Measurements from ENCODE around the gene USP49. TPM values are rescaled to one million over a fixed set of nuclear protein-coding genes. Genes with fewer than 3 reads are reported as not detected.
A peak's percentile ranks its signal among the peaks of the same experiment; 100 is the strongest.

Gene USP49
- total and polyA plus RNA-seq, 2 of the 13 experiments (the other 11 are each of a cell fraction or from before 2014, with no cell fraction given), result 2.9 to 4.3 TPM

DNA sequence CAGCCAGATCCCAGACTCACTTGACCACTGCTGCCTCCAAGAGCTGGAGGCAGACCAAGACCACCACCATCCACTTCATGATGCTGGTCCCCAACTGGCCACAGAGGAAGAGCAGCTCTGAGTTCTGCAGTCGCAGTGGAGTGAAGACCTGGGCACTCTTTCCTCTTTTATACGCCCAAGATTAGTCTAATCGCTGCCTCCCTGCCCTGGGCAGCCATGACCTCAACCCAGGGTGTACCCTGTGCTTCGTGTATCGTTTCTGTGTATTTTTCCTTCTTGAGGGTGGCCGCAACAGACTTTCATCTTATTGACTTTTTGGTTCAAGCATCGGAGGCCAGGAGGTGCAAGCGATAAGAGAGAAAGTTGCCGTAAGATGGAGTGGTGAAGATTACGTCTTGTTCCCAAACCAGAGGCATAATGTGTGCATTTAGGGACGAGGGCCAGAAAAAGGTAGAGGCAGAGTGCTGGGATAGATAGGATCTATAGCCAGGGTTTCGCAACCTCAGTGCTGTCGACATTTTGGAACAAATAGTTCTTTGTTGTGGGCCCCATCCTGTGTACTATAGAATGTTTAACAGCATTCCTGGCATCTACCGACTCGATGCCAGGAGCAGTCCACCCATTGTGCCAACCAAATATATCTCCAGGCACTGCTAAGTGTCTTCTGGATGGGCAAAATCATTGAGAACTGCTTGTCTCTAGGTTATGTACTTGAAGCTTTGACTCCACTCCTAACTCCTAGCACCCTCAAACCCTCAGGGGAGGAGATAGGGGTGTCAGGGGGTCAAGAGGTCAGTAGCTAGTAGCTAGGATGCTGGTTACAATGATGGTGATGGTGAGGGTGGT is 147.7 kb downstream of the USP49 start, which contains the start of gene PGC (continued):
- TF ChIP-seq, protein P1, sequence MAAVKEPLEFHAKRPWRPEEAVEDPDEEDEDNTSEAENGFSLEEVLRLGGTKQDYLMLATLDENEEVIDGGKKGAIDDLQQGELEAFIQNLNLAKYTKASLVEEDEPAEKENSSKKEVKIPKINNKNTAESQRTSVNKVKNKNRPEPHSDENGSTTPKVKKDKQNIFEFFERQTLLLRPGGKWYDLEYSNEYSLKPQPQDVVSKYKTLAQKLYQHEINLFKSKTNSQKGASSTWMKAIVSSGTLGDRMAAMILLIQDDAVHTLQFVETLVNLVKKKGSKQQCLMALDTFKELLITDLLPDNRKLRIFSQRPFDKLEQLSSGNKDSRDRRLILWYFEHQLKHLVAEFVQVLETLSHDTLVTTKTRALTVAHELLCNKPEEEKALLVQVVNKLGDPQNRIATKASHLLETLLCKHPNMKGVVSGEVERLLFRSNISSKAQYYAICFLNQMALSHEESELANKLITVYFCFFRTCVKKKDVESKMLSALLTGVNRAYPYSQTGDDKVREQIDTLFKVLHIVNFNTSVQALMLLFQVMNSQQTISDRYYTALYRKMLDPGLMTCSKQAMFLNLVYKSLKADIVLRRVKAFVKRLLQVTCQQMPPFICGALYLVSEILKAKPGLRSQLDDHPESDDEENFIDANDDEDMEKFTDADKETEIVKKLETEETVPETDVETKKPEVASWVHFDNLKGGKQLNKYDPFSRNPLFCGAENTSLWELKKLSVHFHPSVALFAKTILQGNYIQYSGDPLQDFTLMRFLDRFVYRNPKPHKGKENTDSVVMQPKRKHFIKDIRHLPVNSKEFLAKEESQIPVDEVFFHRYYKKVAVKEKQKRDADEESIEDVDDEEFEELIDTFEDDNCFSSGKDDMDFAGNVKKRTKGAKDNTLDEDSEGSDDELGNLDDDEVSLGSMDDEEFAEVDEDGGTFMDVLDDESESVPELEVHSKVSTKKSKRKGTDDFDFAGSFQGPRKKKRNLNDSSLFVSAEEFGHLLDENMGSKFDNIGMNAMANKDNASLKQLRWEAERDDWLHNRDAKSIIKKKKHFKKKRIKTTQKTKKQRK (IDR thresholded peaks at IDR 0.05; ENCODE audit: low read length), result no peak
- TF ChIP-seq ZFP90 (CRISPR knock-in tag; IDR thresholded peaks at IDR 0.05; ENCODE audit: borderline replicate concordance) (peak; percentile 71; the same call in 1 of the 2 replicates), ZNF432 (CRISPR knock-in tag; IDR thresholded peaks at IDR 0.05; ENCODE audit: borderline replicate concordance) (no peak), CENPX (CRISPR knock-in tag; IDR thresholded peaks at IDR 0.05) (no peak), ZMYM2 (CRISPR knock-in tag; IDR thresholded peaks at IDR 0.05) (peak; percentile 85), ZKSCAN8 (CRISPR knock-in tag; IDR thresholded peaks at IDR 0.05; ENCODE audit: borderline replicate concordance) (no peak; the same call in 1 of the 2 replicates), NR1H2 (CRISPR knock-in tag; IDR thresholded peaks at IDR 0.05; ENCODE audit: borderline replicate concordance, low read depth) (no peak), NFATC3 (CRISPR knock-in tag; IDR thresholded peaks at IDR 0.05) (peak; percentile 77; the same call in 1 of the 2 replicates), ZNF552 (CRISPR knock-in tag; IDR thresholded peaks at IDR 0.05; ENCODE audit: borderline replicate concordance) (no peak), MAFG (CRISPR knock-in tag; IDR thresholded peaks at IDR 0.05) (no peak), POLR2AphosphoS5 (IDR thresholded peaks at IDR 0.05; ENCODE audit: low read depth, low read length) (peak; percentile 62; the same call in 1 of the 2 replicates), ZNF431 (CRISPR knock-in tag; IDR thresholded peaks at IDR 0.05; ENCODE audit: borderline replicate concordance, low read depth) (no peak)
- TF ChIP-seq, protein P2, sequence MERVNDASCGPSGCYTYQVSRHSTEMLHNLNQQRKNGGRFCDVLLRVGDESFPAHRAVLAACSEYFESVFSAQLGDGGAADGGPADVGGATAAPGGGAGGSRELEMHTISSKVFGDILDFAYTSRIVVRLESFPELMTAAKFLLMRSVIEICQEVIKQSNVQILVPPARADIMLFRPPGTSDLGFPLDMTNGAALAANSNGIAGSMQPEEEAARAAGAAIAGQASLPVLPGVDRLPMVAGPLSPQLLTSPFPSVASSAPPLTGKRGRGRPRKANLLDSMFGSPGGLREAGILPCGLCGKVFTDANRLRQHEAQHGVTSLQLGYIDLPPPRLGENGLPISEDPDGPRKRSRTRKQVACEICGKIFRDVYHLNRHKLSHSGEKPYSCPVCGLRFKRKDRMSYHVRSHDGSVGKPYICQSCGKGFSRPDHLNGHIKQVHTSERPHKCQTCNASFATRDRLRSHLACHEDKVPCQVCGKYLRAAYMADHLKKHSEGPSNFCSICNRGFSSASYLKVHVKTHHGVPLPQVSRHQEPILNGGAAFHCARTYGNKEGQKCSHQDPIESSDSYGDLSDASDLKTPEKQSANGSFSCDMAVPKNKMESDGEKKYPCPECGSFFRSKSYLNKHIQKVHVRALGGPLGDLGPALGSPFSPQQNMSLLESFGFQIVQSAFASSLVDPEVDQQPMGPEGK (CRISPR knock-in tag; IDR thresholded peaks at IDR 0.05), result peak; percentile 82
- TF ChIP-seq, protein P3, sequence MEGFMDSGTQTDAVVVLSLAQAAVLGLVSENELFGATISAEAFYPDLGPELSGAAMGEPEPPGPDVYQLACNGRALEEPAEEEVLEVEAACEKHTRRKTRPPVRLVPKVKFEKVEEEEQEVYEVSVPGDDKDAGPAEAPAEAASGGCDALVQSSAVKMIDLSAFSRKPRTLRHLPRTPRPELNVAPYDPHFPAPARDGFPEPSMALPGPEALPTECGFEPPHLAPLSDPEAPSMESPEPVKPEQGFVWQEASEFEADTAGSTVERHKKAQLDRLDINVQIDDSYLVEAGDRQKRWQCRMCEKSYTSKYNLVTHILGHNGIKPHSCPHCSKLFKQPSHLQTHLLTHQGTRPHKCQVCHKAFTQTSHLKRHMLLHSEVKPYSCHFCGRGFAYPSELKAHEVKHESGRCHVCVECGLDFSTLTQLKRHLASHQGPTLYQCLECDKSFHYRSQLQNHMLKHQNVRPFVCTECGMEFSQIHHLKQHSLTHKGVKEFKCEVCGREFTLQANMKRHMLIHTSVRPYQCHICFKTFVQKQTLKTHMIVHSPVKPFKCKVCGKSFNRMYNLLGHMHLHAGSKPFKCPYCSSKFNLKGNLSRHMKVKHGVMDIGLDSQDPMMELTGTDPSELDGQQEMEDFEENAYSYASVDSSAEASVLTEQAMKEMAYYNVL (CRISPR knock-in tag; IDR thresholded peaks at IDR 0.05; ENCODE audit: borderline replicate concordance), result peak; percentile 96
- TF ChIP-seq, protein P4, sequence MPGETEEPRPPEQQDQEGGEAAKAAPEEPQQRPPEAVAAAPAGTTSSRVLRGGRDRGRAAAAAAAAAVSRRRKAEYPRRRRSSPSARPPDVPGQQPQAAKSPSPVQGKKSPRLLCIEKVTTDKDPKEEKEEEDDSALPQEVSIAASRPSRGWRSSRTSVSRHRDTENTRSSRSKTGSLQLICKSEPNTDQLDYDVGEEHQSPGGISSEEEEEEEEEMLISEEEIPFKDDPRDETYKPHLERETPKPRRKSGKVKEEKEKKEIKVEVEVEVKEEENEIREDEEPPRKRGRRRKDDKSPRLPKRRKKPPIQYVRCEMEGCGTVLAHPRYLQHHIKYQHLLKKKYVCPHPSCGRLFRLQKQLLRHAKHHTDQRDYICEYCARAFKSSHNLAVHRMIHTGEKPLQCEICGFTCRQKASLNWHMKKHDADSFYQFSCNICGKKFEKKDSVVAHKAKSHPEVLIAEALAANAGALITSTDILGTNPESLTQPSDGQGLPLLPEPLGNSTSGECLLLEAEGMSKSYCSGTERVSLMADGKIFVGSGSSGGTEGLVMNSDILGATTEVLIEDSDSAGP (CRISPR knock-in tag; IDR thresholded peaks at IDR 0.05; ENCODE audit: borderline replicate concordance), result peak; percentile 71
- TF ChIP-seq, protein P5, sequence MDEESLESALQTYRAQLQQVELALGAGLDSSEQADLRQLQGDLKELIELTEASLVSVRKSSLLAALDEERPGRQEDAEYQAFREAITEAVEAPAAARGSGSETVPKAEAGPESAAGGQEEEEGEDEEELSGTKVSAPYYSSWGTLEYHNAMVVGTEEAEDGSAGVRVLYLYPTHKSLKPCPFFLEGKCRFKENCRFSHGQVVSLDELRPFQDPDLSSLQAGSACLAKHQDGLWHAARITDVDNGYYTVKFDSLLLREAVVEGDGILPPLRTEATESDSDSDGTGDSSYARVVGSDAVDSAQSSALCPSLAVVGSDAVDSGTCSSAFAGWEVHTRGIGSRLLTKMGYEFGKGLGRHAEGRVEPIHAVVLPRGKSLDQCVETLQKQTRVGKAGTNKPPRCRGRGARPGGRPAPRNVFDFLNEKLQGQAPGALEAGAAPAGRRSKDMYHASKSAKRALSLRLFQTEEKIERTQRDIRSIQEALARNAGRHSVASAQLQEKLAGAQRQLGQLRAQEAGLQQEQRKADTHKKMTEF (CRISPR knock-in tag; IDR thresholded peaks at IDR 0.05), result peak; percentile 95
